Left lobe of liver (tissue), 2 donors: ENCODE measurements around the gene TEAD1. TPM values are rescaled to one million over a fixed set of nuclear protein-coding genes. Genes with fewer than 3 reads are reported as not detected.
"Not testable (repeated sequence)": the region's sequence is repeated elsewhere in the genome, so short reads cannot be mapped to it uniquely, and the experiment has no call there.

Experiments
- ATAC-seq: fragments of 200-7000 bp; cut with Tn5 transposase; one replicate; pipeline ENCODE4 v1.9.1; 2020; ENCODE audit warnings: mild to moderate bottlenecking, moderate library complexity
- DNase-seq: peaks from one replicate; pipeline ENCODE4 v3.0.0-alpha.2; 2020; ENCODE audit warnings: low spot score
- total RNA-seq: library from RNA; stranded (reverse); gene quantifications from one replicate; pipeline ENCODE4 v1.2.1, GENCODE V29; 2021
- donor health status: DM: no; HTN: no; CAD: no; lungs with moderate emphysema.
- donor health status: DM: no; HTN: yes; CAD: no.

Gene TEAD1
- total RNA-seq, 1 donor from 2014 or later: 29.6 TPM

GRCh38 chr11:12733091-12733490 lies 58.9 kb downstream of the TEAD1 start:
- no peak for DNase-seq
- ATAC-seq: peak; percentile 86

GRCh38 chr11:12734625-12735024 lies 60.4 kb downstream of the TEAD1 start:
- ATAC-seq (no peak), DNase-seq (no peak)

- no peak for ATAC-seq
- DNase-seq: no peak
Measured at GRCh38 chr11:12735262-12735661, 61.0 kb downstream of the TEAD1 start.

GRCh38 chr11:12737024-12737423 lies 62.8 kb downstream of the TEAD1 start:
- ATAC-seq (no peak), DNase-seq (no peak)

GRCh38 chr11:12741671-12742216 lies 67.5 kb downstream of the TEAD1 start:
- DNase-seq: no peak
- ATAC-seq: no peak

GRCh38 chr11:12743834-12744449 lies 69.7 kb downstream of the TEAD1 start:
- ATAC-seq (no peak), DNase-seq (no peak)

- ATAC-seq (peak; percentile 94), DNase-seq (no peak)
Measured at GRCh38 chr11:12744826-12745502, 70.7 kb downstream of the TEAD1 start.

GRCh38 chr11:12745787-12746186 lies 71.6 kb downstream of the TEAD1 start:
- DNase-seq (no peak), ATAC-seq (no peak)

GRCh38 chr11:12746593-12747097 lies 72.4 kb downstream of the TEAD1 start:
- ATAC-seq: no peak
- DNase-seq: no peak

GRCh38 chr11:12748561-12748960 lies 74.3 kb downstream of the TEAD1 start:
- no peak for ATAC-seq
- no peak for DNase-seq

- ATAC-seq (no peak), DNase-seq (no peak)
Measured at GRCh38 chr11:12749442-12749841, 75.2 kb downstream of the TEAD1 start.

- ATAC-seq (peak; percentile 84), DNase-seq (no peak)
Measured at GRCh38 chr11:12750181-12750580, 76.0 kb downstream of the TEAD1 start.

- no peak for ATAC-seq
Measured at GRCh38 chr11:12752868-12753524, 78.8 kb downstream of the TEAD1 start.

GRCh38 chr11:12754021-12754420 lies 79.8 kb downstream of the TEAD1 start:
- ATAC-seq (no peak), DNase-seq (no peak)

More at GRCh38 chr11:12752868-12753524, 78.8 kb downstream of the TEAD1 start:
- no peak for DNase-seq

GRCh38 chr11:12754582-12755234 lies 80.5 kb downstream of the TEAD1 start:
- ATAC-seq: no peak
- DNase-seq: no peak

- no peak for DNase-seq
- no peak for ATAC-seq
Measured at GRCh38 chr11:12755510-12756453, 81.6 kb downstream of the TEAD1 start.

GRCh38 chr11:12756454-12756806 lies 82.2 kb downstream of the TEAD1 start:
- ATAC-seq (no peak), DNase-seq (no peak)

- ATAC-seq: no peak
- DNase-seq: no peak
Measured at GRCh38 chr11:12756867-12757266, 82.6 kb downstream of the TEAD1 start.

GRCh38 chr11:12757416-12757815 lies 83.2 kb downstream of the TEAD1 start:
- ATAC-seq (peak; percentile 39), DNase-seq (no peak)

- DNase-seq, ATAC-seq: not testable (repeated sequence)
Measured at GRCh38 chr11:12758117-12758516, 83.9 kb downstream of the TEAD1 start.
